ENCODE measurements around the gene HSD17B14. TPM values are rescaled to one million over a fixed set of nuclear protein-coding genes. Genes with fewer than 3 reads are reported as not detected.

Gene HSD17B14
- total and polyA plus RNA-seq, 4 donors: 3.7 to 12.6 (median 8.1) TPM

DNA sequence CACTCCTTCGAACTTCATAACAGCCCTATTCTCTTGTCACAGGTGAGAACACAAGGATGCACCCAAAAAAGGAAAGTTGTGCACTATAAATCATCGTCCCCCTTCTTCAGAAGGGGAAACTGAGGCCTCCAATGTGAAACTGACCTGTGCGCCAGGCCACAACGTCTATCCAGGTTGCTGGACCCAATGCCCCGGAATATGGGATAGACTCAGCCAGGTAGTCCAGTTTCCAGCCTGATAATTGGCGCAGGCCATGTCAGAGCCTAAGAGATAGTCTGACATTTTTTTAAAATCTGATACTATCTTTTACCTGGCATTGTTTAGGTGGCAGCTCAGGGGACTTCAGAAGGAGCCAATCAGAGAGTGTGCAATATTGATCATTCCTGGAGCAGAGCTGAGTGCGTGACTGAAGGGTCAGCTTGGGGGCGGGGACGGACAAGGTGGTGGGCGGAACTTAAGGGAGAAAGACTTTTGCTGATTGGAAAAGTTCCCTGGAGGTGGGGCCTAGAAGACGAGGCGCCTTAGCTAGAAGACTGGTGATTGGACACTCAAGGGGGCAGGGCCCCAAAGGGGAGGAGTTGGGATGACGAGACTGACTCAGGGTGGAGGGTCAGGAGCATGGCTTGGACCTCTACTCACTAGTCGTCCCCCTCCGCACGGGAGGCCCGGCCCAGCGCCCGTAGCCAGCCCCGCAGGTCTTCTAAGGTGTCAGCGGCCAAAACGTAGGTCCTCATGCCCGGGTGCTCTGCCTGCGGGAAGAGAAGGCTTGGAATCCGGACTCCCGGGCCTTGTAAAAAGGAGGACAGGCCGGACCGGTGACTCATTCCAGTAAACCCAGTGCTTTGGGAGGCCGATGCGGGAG is 23.7 kb upstream of the HSD17B14 start:
- no peak overlapping the region for H3K9ac ChIP-seq (ENCODE audit: low read depth in 1 of 2, low read length in 2 of 2)

GRCh38 chr19:48858984-48859710 is 22.9 kb upstream of the HSD17B14 start:
- Histone ChIP-seq H3K4me3 (ENCODE audit: low read depth in 1 of 3, low read length in 3 of 3) (no peak overlapping the region), H3K27me3 (ENCODE audit: control insufficient read depth in 4 of 4, insufficient read depth in 4 of 4, low read length in 3 of 4) (no peaks in the 10 kb centered on the region), H3K9ac (ENCODE audit: low read depth in 1 of 2, low read length in 2 of 2) (no peak overlapping the region), H3K9me3 (ENCODE audit: control insufficient read depth in 4 of 4, low read length in 3 of 4) (no peaks in the 10 kb centered on the region), H3K27ac (ENCODE audit: low read depth in 1 of 2, low read length in 2 of 2) (peak overlapping the region in 1 of 2 donors; percentile 65), H3K4me1 (ENCODE audit: control insufficient read depth in 4 of 4, insufficient read depth in 4 of 4, low read length in 3 of 4) (peaks cover 0 to 11% (median 4%) of the 10 kb centered on the region in 4 donors), H3K36me3 (ENCODE audit: control insufficient read depth in 4 of 4, insufficient read depth in 3 of 4, low read depth in 1 of 4, low read length in 3 of 4) (peaks cover 0 to 3% (median 1%) of the 10 kb centered on the region in 4 donors)
- 66% methylated on average over 34 of the region's 34 CpGs for WGBS
- peak; percentile 82 for DNase-seq (ENCODE audit: low spot score)
- TF ChIP-seq TAF1 (conservative IDR thresholded peaks at IDR 0.05) (no peak), MAX (IDR thresholded peaks at IDR 0.05) (no peak), ZBTB33 (IDR thresholded peaks at IDR 0.05) (no peak), SP1 (IDR thresholded peaks at IDR 0.05) (no peak), EGR1 (IDR thresholded peaks at IDR 0.05; ENCODE audit: low read depth in 2 of 2) (no peak), RXRA (IDR thresholded peaks at IDR 0.05) (no peak), ATF3 (IDR thresholded peaks at IDR 0.05) (no peak), FOXA1 (IDR thresholded peaks at IDR 0.05) (no peak), CTCF (IDR thresholded peaks at IDR 0.05; ENCODE audit: low read depth, low read length, missing input control) (no peak), JUND (IDR thresholded peaks at IDR 0.05) (no peak), HNF4A (conservative IDR thresholded peaks at IDR 0.05) (no peak), GABPA (IDR thresholded peaks at IDR 0.05 in 1 of 2, conservative IDR thresholded peaks at IDR 0.05 in 1 of 2) (no peak)

More for the DNA sequence above, 23.7 kb upstream of the HSD17B14 start:
- Histone ChIP-seq H3K4me1 (ENCODE audit: control insufficient read depth in 4 of 4, insufficient read depth in 4 of 4, low read length in 3 of 4) (peaks cover 0 to 11% (median 4%) of the 10 kb centered on the region in 4 donors), H3K27me3 (ENCODE audit: control insufficient read depth in 4 of 4, insufficient read depth in 4 of 4, low read length in 3 of 4) (no peaks in the 10 kb centered on the region), H3K27ac (ENCODE audit: low read depth in 1 of 2, low read length in 2 of 2) (peak overlapping the region; percentile 70 to 88), H3K4me3 (ENCODE audit: low read depth in 1 of 3, low read length in 3 of 3) (peak overlapping the region in 1 of 3 donors; percentile 54), H3K36me3 (ENCODE audit: control insufficient read depth in 4 of 4, insufficient read depth in 3 of 4, low read depth in 1 of 4, low read length in 3 of 4) (peaks cover 0 to 6% (median 1%) of the 10 kb centered on the region in 4 donors), H3K9me3 (ENCODE audit: control insufficient read depth in 4 of 4, low read length in 3 of 4) (no peaks in the 10 kb centered on the region)
- peak; percentile 80 for DNase-seq (ENCODE audit: low spot score)
- WGBS: 65% methylated on average over 30 of the region's 30 CpGs
- TF ChIP-seq SP1 (IDR thresholded peaks at IDR 0.05) (peak; percentile 82), ZBTB33 (IDR thresholded peaks at IDR 0.05) (no peak), HNF4A (conservative IDR thresholded peaks at IDR 0.05) (peak in 1 of 2 donors; percentile 46), RXRA (IDR thresholded peaks at IDR 0.05) (peak; percentile 36 to 43), HNF4G (IDR thresholded peaks at IDR 0.05) (no peak), FOXA1 (IDR thresholded peaks at IDR 0.05) (no peak), CTCF (IDR thresholded peaks at IDR 0.05; ENCODE audit: low read depth, low read length, missing input control) (no peak), JUND (IDR thresholded peaks at IDR 0.05) (peak in 1 of 2 donors; percentile 9), YY1 (IDR thresholded peaks at IDR 0.05) (no peak)
